IMR-90 (cell line): ENCODE data around the gene DEK.

ENCODE experiments used
- CTCF ChIP-seq: conservative IDR thresholded peaks from 2 replicates; pipeline ENCODE4 v1.5.1; 2012; ENCODE audit warnings: mild to moderate bottlenecking, low read depth, low read length, improper control_type of control experiment
- POLR2A ChIP-seq: IDR thresholded peaks from 2 replicates; pipeline ENCODE4 v1.6.1; 2012; ENCODE audit warnings: mild to moderate bottlenecking, low read depth, low read length

GRCh38 chr6:18247002-18247401 is 17.3 kb downstream of the DEK start:
- TF ChIP-seq CTCF = no peak
- TF ChIP-seq POLR2A = no peak
